SK-MEL-5 (cell line): ENCODE results near the gene GATM. TPM values are rescaled to one million over a fixed set of nuclear protein-coding genes. Genes with fewer than 3 reads are reported as not detected.

Experiments used
- DNase-seq: peaks from one replicate; pipeline ENCODE4 v3.0.0-alpha.2; 2016; ENCODE audit warnings: low read depth, low spot score
- in situ Hi-C: cut with HindIII; loops from 2 replicates; pipeline ENCODE4 v1.10.0; 2016; ENCODE audit warnings: low sequenced_read_pairs, high pct_unique_total_duplicates, low pct_unique_long_range_greater_than_20kb
- total RNA-seq: library from RNA; depleted of rRNA; stranded (reverse); fragments of >200 nt; shearing (Covaris generic); gene quantifications from 2 replicates; pipeline ENCODE4 v1.2.3, GENCODE V29; 2014

The GATM gene
- total RNA-seq, 1 experiment from 2014 or later: 0.85 TPM

- in situ Hi-C loops: no loop called here
Observed at GRCh38 chr15:45394681-45395080, 16.3 kb upstream of the GATM start.

GRCh38 chr15:45393851-45394250 lies 15.5 kb upstream of the GATM start:
- peak; percentile 60 for DNase-seq
- in situ Hi-C loops: no loop called here

More at GRCh38 chr15:45394681-45395080, 16.3 kb upstream of the GATM start:
- DNase-seq: no peak

GRCh38 chr15:45392584-45392855 lies 14.2 kb upstream of the GATM start:
- in situ Hi-C loops: no loop called here
- no peak for DNase-seq

- in situ Hi-C loops: no loop called here
- no peak for DNase-seq
Observed at GRCh38 chr15:45391746-45392583, 13.6 kb upstream of the GATM start.

GRCh38 chr15:45389351-45389750 lies 11.0 kb upstream of the GATM start:
- DNase-seq: no peak
- in situ Hi-C loops: no loop called here

GRCh38 chr15:45387380-45388007 lies 9.2 kb upstream of the GATM start:
- in situ Hi-C loops: no loop called here

GRCh38 chr15:45386974-45387373 lies 8.6 kb upstream of the GATM start:
- no peak for DNase-seq
- in situ Hi-C loops: no loop called here

More at GRCh38 chr15:45387380-45388007, 9.2 kb upstream of the GATM start:
- no peak for DNase-seq

- in situ Hi-C loops: no loop called here
Observed at GRCh38 chr15:45386420-45386819, 8.1 kb upstream of the GATM start.

GRCh38 chr15:45385590-45385989 lies 7.2 kb upstream of the GATM start:
- DNase-seq: no peak
- in situ Hi-C loops: no loop called here

More at GRCh38 chr15:45386420-45386819, 8.1 kb upstream of the GATM start:
- DNase-seq: no peak

- DNase-seq: no peak
- in situ Hi-C loops: no loop called here
Observed at GRCh38 chr15:45384700-45385099, 6.4 kb upstream of the GATM start.

- in situ Hi-C loops: no loop called here
- no peak for DNase-seq
Observed at GRCh38 chr15:45378913-45379262, 544 bp upstream of the GATM start.

- no peak for DNase-seq
- in situ Hi-C loops: no loop called here
Observed at GRCh38 chr15:45377609-45378148, 665 bp downstream of the GATM start.

GRCh38 chr15:45376967-45377608 lies 1.3 kb downstream of the GATM start:
- in situ Hi-C loops: no loop called here
- no peak for DNase-seq

GRCh38 chr15:45376300-45376928 lies 1.9 kb downstream of the GATM start:
- DNase-seq: no peak
- in situ Hi-C loops: no loop called here

- DNase-seq: no peak
- in situ Hi-C loops: no loop called here
Observed at GRCh38 chr15:45375836-45376235, 2.5 kb downstream of the GATM start.

- in situ Hi-C loops: no loop called here
- no peak for DNase-seq
Observed at GRCh38 chr15:45373976-45374375, 4.4 kb downstream of the GATM start.

- in situ Hi-C loops: no loop called here
- DNase-seq: peak; percentile 93
Observed at GRCh38 chr15:45372041-45372995, 6.0 kb downstream of the GATM start.
